ENCODE results near the gene PLET1.

PLET1 gene

GRCh38 chr11:112285841-112286311, 25.2 kb upstream of the PLET1 start:
- peaks cover 5% of the 10 kb centered on the region for H3K4me1 ChIP-seq (ENCODE audit: control insufficient read depth, insufficient read depth, low read length)
- no peak overlapping the region for H3K27ac ChIP-seq (ENCODE audit: low read length)
- no peaks in the 10 kb centered on the region for H3K36me3 ChIP-seq (ENCODE audit: control insufficient read depth in 2 of 2, insufficient read depth in 2 of 2, low read length in 2 of 2)
- no peak overlapping the region for H3K9ac ChIP-seq (ENCODE audit: low read length in 2 of 2)
- H3K4me3 ChIP-seq (ENCODE audit: low read length in 2 of 2) = no peak overlapping the region
- H3K9me3 ChIP-seq (ENCODE audit: control insufficient read depth in 2 of 2, low read length in 2 of 2) = no peaks in the 10 kb centered on the region
- no peaks in the 10 kb centered on the region for H3K27me3 ChIP-seq (ENCODE audit: control insufficient read depth in 1 of 2, insufficient read depth in 2 of 2, low read length in 2 of 2)

GRCh38 chr11:112281726-112282125, 21.1 kb upstream of the PLET1 start:
- no peaks in the 10 kb centered on the region for H3K36me3 ChIP-seq (ENCODE audit: control insufficient read depth in 2 of 2, insufficient read depth in 2 of 2, low read length in 2 of 2)
- no peaks in the 10 kb centered on the region for H3K9me3 ChIP-seq (ENCODE audit: control insufficient read depth in 2 of 2, low read length in 2 of 2)
- no peaks in the 10 kb centered on the region for H3K27me3 ChIP-seq (ENCODE audit: control insufficient read depth in 1 of 2, insufficient read depth in 2 of 2, low read length in 2 of 2)
- no peak overlapping the region for H3K9ac ChIP-seq (ENCODE audit: low read length in 2 of 2)
- H3K4me3 ChIP-seq (ENCODE audit: low read length in 2 of 2) = no peak overlapping the region
- H3K27ac ChIP-seq (ENCODE audit: low read length) = no peak overlapping the region
- peaks cover 8% of the 10 kb centered on the region for H3K4me1 ChIP-seq (ENCODE audit: control insufficient read depth, insufficient read depth, low read length)

- H3K4me1 ChIP-seq (ENCODE audit: control insufficient read depth, insufficient read depth, low read length) = peaks cover 8% of the 10 kb centered on the region
- H3K27me3 ChIP-seq (ENCODE audit: control insufficient read depth in 1 of 2, insufficient read depth in 2 of 2, low read length in 2 of 2) = no peaks in the 10 kb centered on the region
- H3K9ac ChIP-seq (ENCODE audit: low read length in 2 of 2) = peak overlapping the region; percentile 43 to 58
- H3K4me3 ChIP-seq (ENCODE audit: low read length in 2 of 2) = peak overlapping the region; percentile 85 to 86
- no peaks in the 10 kb centered on the region for H3K36me3 ChIP-seq (ENCODE audit: control insufficient read depth in 2 of 2, insufficient read depth in 2 of 2, low read length in 2 of 2)
- H3K9me3 ChIP-seq (ENCODE audit: control insufficient read depth in 2 of 2, low read length in 2 of 2) = no peaks in the 10 kb centered on the region
- H3K27ac ChIP-seq (ENCODE audit: low read length) = no peak overlapping the region
These were observed 19.8 kb upstream of the PLET1 start for GRCh38 chr11:112280268-112281126.

- no peaks in the 10 kb centered on the region for H3K27me3 ChIP-seq (ENCODE audit: control insufficient read depth in 1 of 2, insufficient read depth in 2 of 2, low read length in 2 of 2)
- no peaks in the 10 kb centered on the region for H3K36me3 ChIP-seq (ENCODE audit: control insufficient read depth in 2 of 2, insufficient read depth in 2 of 2, low read length in 2 of 2)
- H3K4me3 ChIP-seq (ENCODE audit: low read length in 2 of 2) = peak overlapping the region; percentile 85 to 86
- peak overlapping the region; percentile 43 to 58 for H3K9ac ChIP-seq (ENCODE audit: low read length in 2 of 2)
- H3K4me1 ChIP-seq (ENCODE audit: control insufficient read depth, insufficient read depth, low read length) = peaks cover 8% of the 10 kb centered on the region
- no peak overlapping the region for H3K27ac ChIP-seq (ENCODE audit: low read length)
- H3K9me3 ChIP-seq (ENCODE audit: control insufficient read depth in 2 of 2, low read length in 2 of 2) = no peaks in the 10 kb centered on the region
These were observed 19.2 kb upstream of the PLET1 start for GRCh38 chr11:112279901-112280267.

- H3K4me1 ChIP-seq (ENCODE audit: control insufficient read depth, insufficient read depth, low read length) = peaks cover 8% of the 10 kb centered on the region
- no peak overlapping the region for H3K9ac ChIP-seq (ENCODE audit: low read length in 2 of 2)
- H3K4me3 ChIP-seq (ENCODE audit: low read length in 2 of 2) = no peak overlapping the region
- no peaks in the 10 kb centered on the region for H3K36me3 ChIP-seq (ENCODE audit: control insufficient read depth in 2 of 2, insufficient read depth in 2 of 2, low read length in 2 of 2)
- H3K27ac ChIP-seq (ENCODE audit: low read length) = no peak overlapping the region
- no peaks in the 10 kb centered on the region for H3K27me3 ChIP-seq (ENCODE audit: control insufficient read depth in 1 of 2, insufficient read depth in 2 of 2, low read length in 2 of 2)
- no peaks in the 10 kb centered on the region for H3K9me3 ChIP-seq (ENCODE audit: control insufficient read depth in 2 of 2, low read length in 2 of 2)
These were observed 18.1 kb upstream of the PLET1 start for GRCh38 chr11:112278803-112279202.

GRCh38 chr11:112277941-112278340, 17.3 kb upstream of the PLET1 start:
- no peak overlapping the region for H3K9ac ChIP-seq (ENCODE audit: low read length in 2 of 2)
- no peaks in the 10 kb centered on the region for H3K9me3 ChIP-seq (ENCODE audit: control insufficient read depth in 2 of 2, low read length in 2 of 2)
- no peaks in the 10 kb centered on the region for H3K36me3 ChIP-seq (ENCODE audit: control insufficient read depth in 2 of 2, insufficient read depth in 2 of 2, low read length in 2 of 2)
- no peak overlapping the region for H3K27ac ChIP-seq (ENCODE audit: low read length)
- peaks cover 8% of the 10 kb centered on the region for H3K4me1 ChIP-seq (ENCODE audit: control insufficient read depth, insufficient read depth, low read length)
- no peaks in the 10 kb centered on the region for H3K27me3 ChIP-seq (ENCODE audit: control insufficient read depth in 1 of 2, insufficient read depth in 2 of 2, low read length in 2 of 2)
- no peak overlapping the region for H3K4me3 ChIP-seq (ENCODE audit: low read length in 2 of 2)

- Histone ChIP-seq H3K36me3 (ENCODE audit: control insufficient read depth in 2 of 2, insufficient read depth in 2 of 2, low read length in 2 of 2) (no peaks in the 10 kb centered on the region), H3K4me1 (ENCODE audit: control insufficient read depth, insufficient read depth, low read length) (peaks cover 8% of the 10 kb centered on the region), H3K9me3 (ENCODE audit: control insufficient read depth in 2 of 2, low read length in 2 of 2) (no peaks in the 10 kb centered on the region), H3K27ac (ENCODE audit: low read length) (no peak overlapping the region), H3K9ac (ENCODE audit: low read length in 2 of 2) (no peak overlapping the region), H3K4me3 (ENCODE audit: low read length in 2 of 2) (no peak overlapping the region), H3K27me3 (ENCODE audit: control insufficient read depth in 1 of 2, insufficient read depth in 2 of 2, low read length in 2 of 2) (no peaks in the 10 kb centered on the region)
These were observed 16.4 kb upstream of the PLET1 start for GRCh38 chr11:112277029-112277428.

- no peaks in the 10 kb centered on the region for H3K27me3 ChIP-seq (ENCODE audit: control insufficient read depth in 1 of 2, insufficient read depth in 2 of 2, low read length in 2 of 2)
- H3K27ac ChIP-seq (ENCODE audit: low read length) = no peak overlapping the region
- H3K9me3 ChIP-seq (ENCODE audit: control insufficient read depth in 2 of 2, low read length in 2 of 2) = no peaks in the 10 kb centered on the region
- H3K9ac ChIP-seq (ENCODE audit: low read length in 2 of 2) = no peak overlapping the region
- H3K4me1 ChIP-seq (ENCODE audit: control insufficient read depth, insufficient read depth, low read length) = no peaks in the 10 kb centered on the region
- H3K36me3 ChIP-seq (ENCODE audit: control insufficient read depth in 2 of 2, insufficient read depth in 2 of 2, low read length in 2 of 2) = no peaks in the 10 kb centered on the region
- H3K4me3 ChIP-seq (ENCODE audit: low read length in 2 of 2) = no peak overlapping the region
These were observed 13.5 kb upstream of the PLET1 start for GRCh38 chr11:112274007-112274783.

GRCh38 chr11:112273066-112273465, 12.4 kb upstream of the PLET1 start:
- Histone ChIP-seq H3K4me1 (ENCODE audit: control insufficient read depth, insufficient read depth, low read length) (no peaks in the 10 kb centered on the region), H3K4me3 (ENCODE audit: low read length in 2 of 2) (no peak overlapping the region), H3K36me3 (ENCODE audit: control insufficient read depth in 2 of 2, insufficient read depth in 2 of 2, low read length in 2 of 2) (no peaks in the 10 kb centered on the region), H3K9me3 (ENCODE audit: control insufficient read depth in 2 of 2, low read length in 2 of 2) (no peaks in the 10 kb centered on the region), H3K27me3 (ENCODE audit: control insufficient read depth in 1 of 2, insufficient read depth in 2 of 2, low read length in 2 of 2) (no peaks in the 10 kb centered on the region), H3K9ac (ENCODE audit: low read length in 2 of 2) (no peak overlapping the region), H3K27ac (ENCODE audit: low read length) (no peak overlapping the region)

- no peak overlapping the region for H3K4me3 ChIP-seq (ENCODE audit: low read length in 2 of 2)
- no peak overlapping the region for H3K9ac ChIP-seq (ENCODE audit: low read length in 2 of 2)
- H3K27me3 ChIP-seq (ENCODE audit: control insufficient read depth in 1 of 2, insufficient read depth in 2 of 2, low read length in 2 of 2) = no peaks in the 10 kb centered on the region
- H3K9me3 ChIP-seq (ENCODE audit: control insufficient read depth in 2 of 2, low read length in 2 of 2) = no peaks in the 10 kb centered on the region
- H3K36me3 ChIP-seq (ENCODE audit: control insufficient read depth in 2 of 2, insufficient read depth in 2 of 2, low read length in 2 of 2) = no peaks in the 10 kb centered on the region
- no peaks in the 10 kb centered on the region for H3K4me1 ChIP-seq (ENCODE audit: control insufficient read depth, insufficient read depth, low read length)
- H3K27ac ChIP-seq (ENCODE audit: low read length) = no peak overlapping the region
These were observed 10.6 kb upstream of the PLET1 start for GRCh38 chr11:112271242-112271641.
